ENCODE results near the gene TSHZ2. TPM values are rescaled to one million over a fixed set of nuclear protein-coding genes. Genes with fewer than 3 reads are reported as not detected.

Gene TSHZ2
- total RNA-seq, 1 donor: 3.6 TPM

- no peaks in the 10 kb centered on the region for H4K20me1 ChIP-seq (ENCODE audit: insufficient read depth, low read length)
- H3K4me3 ChIP-seq (ENCODE audit: insufficient read depth, low read length): no peak overlapping the region
- H3K9me3 ChIP-seq (ENCODE audit: low read depth, low read length): no peaks in the 10 kb centered on the region
- no peaks in the 10 kb centered on the region for H3K27me3 ChIP-seq (ENCODE audit: insufficient read depth, low read length)
- H3K4me2 ChIP-seq (ENCODE audit: insufficient read depth, low read length): no peak overlapping the region
- H3K27ac ChIP-seq (ENCODE audit: low read depth, low read length): no peak overlapping the region
- H3K36me3 ChIP-seq (ENCODE audit: insufficient read depth, low read length): no peaks in the 10 kb centered on the region
- no peaks in the 10 kb centered on the region for H3K79me2 ChIP-seq (ENCODE audit: insufficient read depth, low read length)
- H2AFZ ChIP-seq (ENCODE audit: low read length): no peak overlapping the region
- no peaks in the 10 kb centered on the region for H3K4me1 ChIP-seq (ENCODE audit: insufficient read depth, low read length)
- TF ChIP-seq CTCF (IDR thresholded peaks at IDR 0.05; ENCODE audit: extremely low read depth, low read depth, low read length): no peak
- DNase-seq (ENCODE audit: insufficient read length, low spot score, missing footprints): no peak
These were observed 101.7 kb downstream of the TSHZ2 start for GRCh38 chr20:53073636-53074415.

GRCh38 chr20:53074811-53075314, 102.7 kb downstream of the TSHZ2 start:
- DNase-seq (ENCODE audit: insufficient read length, low spot score, missing footprints): no peak
- Histone ChIP-seq H4K20me1 (ENCODE audit: insufficient read depth, low read length) (no peaks in the 10 kb centered on the region), H3K4me3 (ENCODE audit: insufficient read depth, low read length) (no peak overlapping the region), H3K27me3 (ENCODE audit: insufficient read depth, low read length) (no peaks in the 10 kb centered on the region), H3K36me3 (ENCODE audit: insufficient read depth, low read length) (no peaks in the 10 kb centered on the region), H3K79me2 (ENCODE audit: insufficient read depth, low read length) (no peaks in the 10 kb centered on the region), H3K9me3 (ENCODE audit: low read depth, low read length) (no peaks in the 10 kb centered on the region), H3K4me2 (ENCODE audit: insufficient read depth, low read length) (no peak overlapping the region), H3K4me1 (ENCODE audit: insufficient read depth, low read length) (no peaks in the 10 kb centered on the region), H3K27ac (ENCODE audit: low read depth, low read length) (no peak overlapping the region), H2AFZ (ENCODE audit: low read length) (no peak overlapping the region)
- TF ChIP-seq CTCF (IDR thresholded peaks at IDR 0.05; ENCODE audit: extremely low read depth, low read depth, low read length): no peak

DNA sequence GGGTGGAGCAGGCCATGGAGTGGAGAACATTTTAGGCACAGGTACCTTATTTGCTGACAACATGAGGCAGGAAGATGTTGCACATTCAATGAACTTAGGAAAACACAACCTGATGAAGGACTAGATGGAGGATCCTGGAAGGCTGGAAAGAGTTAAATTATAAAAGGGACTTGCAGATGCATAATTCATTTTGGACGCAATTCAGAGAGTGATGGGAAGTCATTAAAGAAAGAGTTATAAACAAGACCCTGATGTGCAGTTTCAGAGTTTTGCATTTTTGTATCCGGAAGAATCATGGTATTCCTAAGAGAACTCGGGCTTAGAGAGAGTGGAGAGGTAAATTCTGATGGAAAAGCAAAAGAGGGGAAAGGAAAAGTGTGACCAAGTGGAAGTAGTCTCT, 104.5 kb downstream of the TSHZ2 start:
- no peaks in the 10 kb centered on the region for H3K9me3 ChIP-seq (ENCODE audit: low read depth, low read length)
- no peaks in the 10 kb centered on the region for H4K20me1 ChIP-seq (ENCODE audit: insufficient read depth, low read length)
- no peak for TF ChIP-seq CTCF (IDR thresholded peaks at IDR 0.05; ENCODE audit: extremely low read depth, low read depth, low read length)
- no peak overlapping the region for H3K4me3 ChIP-seq (ENCODE audit: insufficient read depth, low read length)
- no peak overlapping the region for H3K27ac ChIP-seq (ENCODE audit: low read depth, low read length)
- no peak overlapping the region for H2AFZ ChIP-seq (ENCODE audit: low read length)
- no peaks in the 10 kb centered on the region for H3K79me2 ChIP-seq (ENCODE audit: insufficient read depth, low read length)
- DNase-seq (ENCODE audit: insufficient read length, low spot score, missing footprints): no peak
- H3K27me3 ChIP-seq (ENCODE audit: insufficient read depth, low read length): no peaks in the 10 kb centered on the region
- no peaks in the 10 kb centered on the region for H3K4me1 ChIP-seq (ENCODE audit: insufficient read depth, low read length)
- H3K36me3 ChIP-seq (ENCODE audit: insufficient read depth, low read length): no peaks in the 10 kb centered on the region
- H3K4me2 ChIP-seq (ENCODE audit: insufficient read depth, low read length): no peak overlapping the region

DNA sequence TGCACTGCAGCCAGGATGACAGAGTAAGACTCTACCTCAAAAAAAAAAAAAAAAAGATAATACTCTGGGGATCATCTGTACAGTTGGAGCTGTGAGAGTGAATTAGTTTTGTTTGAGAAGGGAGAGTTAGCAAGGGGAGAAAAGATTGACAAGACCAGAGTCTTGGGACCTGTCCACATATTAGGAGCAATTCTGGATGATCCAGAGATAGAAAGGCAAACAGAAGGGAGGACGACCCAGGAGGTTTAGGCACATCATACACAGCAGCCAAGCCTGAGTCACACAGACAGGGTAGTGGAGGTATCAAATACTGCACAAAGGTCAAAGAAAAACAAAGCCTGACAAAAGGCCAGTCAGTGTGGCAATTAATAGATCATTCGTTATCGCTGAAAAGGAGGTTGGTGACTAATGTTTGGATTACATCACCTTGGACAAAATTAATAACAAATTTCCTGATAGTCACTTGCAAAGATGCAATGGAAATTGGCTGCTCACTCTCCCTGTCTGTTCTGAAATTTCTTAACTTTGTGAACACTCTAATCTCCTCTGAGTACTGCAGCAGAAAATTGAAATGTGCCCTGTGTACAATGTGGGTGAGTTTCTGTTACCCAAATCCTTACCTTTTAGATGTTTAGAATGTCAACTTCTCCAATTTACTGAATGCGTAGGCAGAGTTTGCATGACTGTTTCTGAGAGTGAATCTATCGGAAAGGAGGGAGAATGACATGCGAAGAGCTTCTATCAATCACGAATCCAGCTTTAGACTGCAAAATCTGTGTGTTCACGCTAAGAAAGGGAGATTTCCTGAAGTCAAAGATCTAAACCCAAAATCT, 105.4 kb downstream of the TSHZ2 start:
- Histone ChIP-seq H4K20me1 (ENCODE audit: insufficient read depth, low read length) (no peaks in the 10 kb centered on the region), H3K4me2 (ENCODE audit: insufficient read depth, low read length) (no peak overlapping the region), H2AFZ (ENCODE audit: low read length) (no peak overlapping the region), H3K36me3 (ENCODE audit: insufficient read depth, low read length) (no peaks in the 10 kb centered on the region), H3K9me3 (ENCODE audit: low read depth, low read length) (no peaks in the 10 kb centered on the region), H3K27ac (ENCODE audit: low read depth, low read length) (no peak overlapping the region), H3K27me3 (ENCODE audit: insufficient read depth, low read length) (no peaks in the 10 kb centered on the region), H3K4me3 (ENCODE audit: insufficient read depth, low read length) (no peak overlapping the region), H3K4me1 (ENCODE audit: insufficient read depth, low read length) (no peaks in the 10 kb centered on the region), H3K79me2 (ENCODE audit: insufficient read depth, low read length) (no peaks in the 10 kb centered on the region)
- DNase-seq (ENCODE audit: insufficient read length, low spot score, missing footprints): no peak
- no peak for TF ChIP-seq CTCF (IDR thresholded peaks at IDR 0.05; ENCODE audit: extremely low read depth, low read depth, low read length)
